ENCODE results near the gene GATA2.

DNA sequence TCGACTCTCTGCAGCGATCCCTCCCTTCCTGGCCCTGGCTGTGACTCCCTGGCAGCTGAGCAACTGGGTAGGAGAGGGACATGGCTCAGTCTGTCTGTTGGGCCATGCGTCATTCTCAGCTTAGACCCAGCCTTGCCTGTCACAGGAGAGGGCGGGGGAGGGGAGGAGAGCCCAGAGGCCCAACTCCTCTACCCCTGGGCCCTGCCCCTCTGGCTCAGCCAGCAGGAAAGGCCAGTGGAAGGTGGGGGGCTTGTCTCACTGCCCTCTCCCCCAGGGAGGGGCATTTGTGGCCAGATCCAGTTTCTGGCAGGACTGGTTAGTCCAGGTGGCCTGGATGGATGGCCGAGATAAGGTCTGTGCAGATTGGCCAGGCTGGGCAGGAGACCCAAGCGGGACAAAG is 57.9 kb downstream of the GATA2 start:
- TF ChIP-seq, protein P1, sequence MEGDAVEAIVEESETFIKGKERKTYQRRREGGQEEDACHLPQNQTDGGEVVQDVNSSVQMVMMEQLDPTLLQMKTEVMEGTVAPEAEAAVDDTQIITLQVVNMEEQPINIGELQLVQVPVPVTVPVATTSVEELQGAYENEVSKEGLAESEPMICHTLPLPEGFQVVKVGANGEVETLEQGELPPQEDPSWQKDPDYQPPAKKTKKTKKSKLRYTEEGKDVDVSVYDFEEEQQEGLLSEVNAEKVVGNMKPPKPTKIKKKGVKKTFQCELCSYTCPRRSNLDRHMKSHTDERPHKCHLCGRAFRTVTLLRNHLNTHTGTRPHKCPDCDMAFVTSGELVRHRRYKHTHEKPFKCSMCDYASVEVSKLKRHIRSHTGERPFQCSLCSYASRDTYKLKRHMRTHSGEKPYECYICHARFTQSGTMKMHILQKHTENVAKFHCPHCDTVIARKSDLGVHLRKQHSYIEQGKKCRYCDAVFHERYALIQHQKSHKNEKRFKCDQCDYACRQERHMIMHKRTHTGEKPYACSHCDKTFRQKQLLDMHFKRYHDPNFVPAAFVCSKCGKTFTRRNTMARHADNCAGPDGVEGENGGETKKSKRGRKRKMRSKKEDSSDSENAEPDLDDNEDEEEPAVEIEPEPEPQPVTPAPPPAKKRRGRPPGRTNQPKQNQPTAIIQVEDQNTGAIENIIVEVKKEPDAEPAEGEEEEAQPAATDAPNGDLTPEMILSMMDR (IDR thresholded peaks at IDR 0.05): no peak
- no peak for TF ChIP-seq POLR2A (IDR thresholded peaks at IDR 0.05)
